Thyroid gland (tissue), 4 donors: Measurements from ENCODE around the gene PLA2G4A.

Experiments
- CTCF ChIP-seq, 6 experiments: fragments of 200-600 bp in 3 of 6; fragments of 450-650 bp in 3 of 6; sonication (generic) in 3 of 6; IDR thresholded peaks; one replicate each; pipeline ENCODE4 v1.5.1; 2016 to 2019; ENCODE audit warnings: antibody characterized with exemption in 6 of 6, mild to moderate bottlenecking in 2 of 6, inconsistent platforms in 1 of 6, moderate library complexity in 1 of 6
- POLR2A ChIP-seq, 2 donors: fragments of 450-650 bp; IDR thresholded peaks; one replicate each; pipeline ENCODE4 v1.6.1; 2017; ENCODE audit warnings: antibody characterized with exemption in 2 of 2, mild to moderate bottlenecking in 2 of 2, moderate library complexity in 1 of 2

GRCh38 chr1:186974774-186975181, 146.0 kb downstream of the PLA2G4A start:
- TF ChIP-seq CTCF (IDR thresholded peaks at IDR 0.05), result no peak
- TF ChIP-seq POLR2A (IDR thresholded peaks at IDR 0.05), result no peak
